Mesenchymal stem cell (in vitro differentiated cells and primary cell): ENCODE data around the gene MROH2A.
A peak's percentile ranks its signal among the peaks of the same experiment; 100 is the strongest.

Experiments
- DNase-seq: peaks from one replicate; pipeline ENCODE4 v3.0.0-alpha.2; 2013
- H2AFZ ChIP-seq: one replicate; pipeline ENCODE4 v1.6.1; 2013; ENCODE audit warnings: low read depth, mild to moderate bottlenecking, control low read depth, inconsistent platforms, low read length, moderate library complexity
- H2AK5ac ChIP-seq: 2 replicates; pipeline ENCODE4 v1.6.1; 2013; ENCODE audit warnings: low read length, moderate library complexity, mild to moderate bottlenecking, inconsistent platforms; ENCODE audit not compliant: severe bottlenecking
- H2BK120ac ChIP-seq: one replicate; pipeline ENCODE4 v1.6.1; 2013; ENCODE audit warnings: low read depth, mild to moderate bottlenecking, inconsistent platforms, low read length, moderate library complexity
- H2BK12ac ChIP-seq, 2 experiments: one replicate each; pipeline ENCODE4 v1.6.1; 2013; ENCODE audit warnings: inconsistent platforms in 2 of 2, low read length in 2 of 2, mild to moderate bottlenecking in 2 of 2, moderate library complexity in 2 of 2, control low read depth in 1 of 2
- H2BK15ac ChIP-seq: one replicate; pipeline ENCODE4 v1.6.1; 2013; ENCODE audit warnings: mild to moderate bottlenecking, low read depth, inconsistent platforms; ENCODE audit not compliant: poor library complexity, severe bottlenecking
- H2BK5ac ChIP-seq: 2 replicates; pipeline ENCODE4 v1.6.1; 2013; ENCODE audit warnings: low read depth, mild to moderate bottlenecking, low read length, control low read depth, inconsistent platforms; ENCODE audit not compliant: poor library complexity, severe bottlenecking
- H3K14ac ChIP-seq, 2 experiments: one replicate each; pipeline ENCODE4 v1.6.1; 2013; ENCODE audit warnings: inconsistent platforms in 2 of 2, low read length in 2 of 2, control low read depth in 1 of 2, mild to moderate bottlenecking in 1 of 2, moderate library complexity in 1 of 2
- H3K18ac ChIP-seq, 2 experiments: one replicate each; pipeline ENCODE4 v1.6.1; 2013; ENCODE audit warnings: inconsistent platforms in 2 of 2, low read length in 2 of 2, control low read depth in 1 of 2, low read depth in 1 of 2, mild to moderate bottlenecking in 1 of 2
- H3K23ac ChIP-seq, 2 experiments: one replicate each; pipeline ENCODE4 v1.6.1; 2013; ENCODE audit warnings: inconsistent platforms in 2 of 2, low read length in 2 of 2, mild to moderate bottlenecking in 2 of 2, moderate library complexity in 2 of 2, control low read depth in 1 of 2
- H3K27ac ChIP-seq: 2 replicates; pipeline ENCODE4 v1.5.1; 2013; ENCODE audit warnings: mild to moderate bottlenecking, moderate library complexity, low read length, control low read depth, inconsistent platforms; ENCODE audit not compliant: poor library complexity, severe bottlenecking
- H3K27me3 ChIP-seq, 2 experiments: 2 replicates each; pipeline versions ENCODE4 v1.6.1 to v1.7.0; 2013; ENCODE audit warnings: low read length in 2 of 2, mild to moderate bottlenecking in 2 of 2, moderate library complexity in 2 of 2, control low read depth in 1 of 2, inconsistent platforms in 1 of 2; ENCODE audit not compliant: control insufficient read depth in 1 of 2, insufficient read depth in 1 of 2
- H3K36me3 ChIP-seq, 2 experiments: 2 replicates each; pipeline versions ENCODE4 v1.6.1 to v1.7.0; 2013; ENCODE audit warnings: low read length in 2 of 2, control low read depth in 1 of 2, inconsistent platforms in 1 of 2, low read depth in 1 of 2, mild to moderate bottlenecking in 1 of 2; ENCODE audit not compliant: insufficient read depth in 2 of 2, control insufficient read depth in 1 of 2
- H3K4ac ChIP-seq, 2 experiments: one replicate each; pipeline ENCODE4 v1.6.1; 2013; ENCODE audit warnings: inconsistent platforms in 2 of 2, low read length in 2 of 2, mild to moderate bottlenecking in 2 of 2, moderate library complexity in 2 of 2, control low read depth in 1 of 2, low read depth in 1 of 2
- H3K4me1 ChIP-seq: 2 replicates; pipeline ENCODE4 v1.6.1; 2013; ENCODE audit warnings: low read depth, low read length, control low read depth; ENCODE audit not compliant: control insufficient read depth, insufficient read depth
- H3K4me2 ChIP-seq: 2 replicates; pipeline ENCODE4 v1.6.1; 2013; ENCODE audit warnings: low read length, mild to moderate bottlenecking, inconsistent platforms; ENCODE audit not compliant: poor library complexity, severe bottlenecking
- H3K4me3 ChIP-seq, 2 experiments: 2 replicates each; pipeline versions ENCODE4 v1.5.1 to v1.7.0; 2013; ENCODE audit warnings: low read length in 2 of 2, mild to moderate bottlenecking in 2 of 2, control low read depth in 1 of 2, low read depth in 1 of 2; ENCODE audit not compliant: insufficient read depth in 1 of 2
- H3K79me1 ChIP-seq: replicated peaks from 2 replicates; pipeline ENCODE4 v1.6.1; 2013; ENCODE audit warnings: mild to moderate bottlenecking, control low read depth, low read length, inconsistent platforms; ENCODE audit not compliant: poor library complexity, severe bottlenecking
- H3K9ac ChIP-seq: 2 replicates; pipeline ENCODE4 v1.7.0; 2013; ENCODE audit warnings: mild to moderate bottlenecking, low read length, moderate library complexity
- H3K9me3 ChIP-seq: 2 replicates; pipeline ENCODE4 v1.7.0; 2013; ENCODE audit warnings: mild to moderate bottlenecking, low read length; ENCODE audit not compliant: control insufficient read depth
- H4K8ac ChIP-seq: one replicate; pipeline ENCODE4 v1.6.1; 2013; ENCODE audit warnings: inconsistent platforms, mild to moderate bottlenecking, low read length, moderate library complexity
- H4K91ac ChIP-seq: one replicate; pipeline ENCODE4 v1.6.1; 2013; ENCODE audit warnings: mild to moderate bottlenecking, low read length, inconsistent platforms
- WGBS: methylation state at CpG from one replicate; pipeline ENCODE4 v1.1.7; 2013; ENCODE audit warnings: mixed read lengths; 5-methylcytosine and 5-hydroxymethylcytosine counted together

Gene MROH2A

GRCh38 chr2:233852056-233852455 is 73.9 kb downstream of the MROH2A start:
- H3K4ac ChIP-seq = no peak overlapping the region
- H3K9me3 ChIP-seq = no peaks in the 10 kb centered on the region
- no peak overlapping the region for H4K91ac ChIP-seq
- H4K8ac ChIP-seq = no peak overlapping the region
- H3K14ac ChIP-seq = no peak overlapping the region
- H3K9ac ChIP-seq = peak overlapping the region; percentile 91
- H3K23ac ChIP-seq = no peak overlapping the region
- no peak overlapping the region for H3K27ac ChIP-seq
- peak overlapping the region; percentile 20 for H2AFZ ChIP-seq
- WGBS = 75% methylated on average over 3 of the region's 3 CpGs
- H2AK5ac ChIP-seq = no peak overlapping the region
- peak overlapping the region; percentile 19 for H3K4me2 ChIP-seq
- H3K36me3 ChIP-seq = peaks cover 2 to 14% of the 10 kb centered on the region in 2 experiments
- H3K27me3 ChIP-seq = no peaks in the 10 kb centered on the region
- peak overlapping the region in 1 of 2 experiments; percentile 94 for H3K4me3 ChIP-seq
- peaks cover 34% of the 10 kb centered on the region for H3K79me1 ChIP-seq
- H2BK12ac ChIP-seq = peak overlapping the region in 1 of 2 experiments; percentile 14
- peak overlapping the region in 1 of 2 experiments; percentile 46 for H3K18ac ChIP-seq
- peaks cover 14% of the 10 kb centered on the region for H3K4me1 ChIP-seq
- peak; percentile 5 for DNase-seq
- H2BK15ac ChIP-seq = no peak overlapping the region
- no peak overlapping the region for H2BK120ac ChIP-seq
- H2BK5ac ChIP-seq = no peak overlapping the region

DNA sequence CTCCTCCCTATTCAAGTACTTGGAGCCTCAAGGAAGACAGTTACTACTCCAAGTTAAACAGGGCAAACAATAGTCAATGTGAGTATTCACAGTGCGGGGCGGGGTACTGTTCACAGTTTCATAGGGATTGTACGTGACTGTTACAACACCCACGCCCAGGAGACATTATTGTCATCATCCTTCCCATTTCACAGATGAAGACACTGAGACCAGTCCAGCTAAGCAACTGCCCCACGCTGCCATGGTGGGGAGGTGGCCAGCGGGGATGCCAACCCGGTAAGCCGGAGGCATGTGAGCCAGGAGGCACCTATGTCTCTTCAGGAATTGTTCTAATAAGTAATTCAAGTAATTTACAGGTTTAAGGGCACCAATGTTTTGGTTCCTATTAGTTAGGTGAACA is 75.2 kb downstream of the MROH2A start:
- H2AK5ac ChIP-seq = no peak overlapping the region
- H3K4me1 ChIP-seq = peaks cover 7% of the 10 kb centered on the region
- WGBS = 29% methylated on average over 8 of the region's 8 CpGs
- peaks cover 23% of the 10 kb centered on the region for H3K79me1 ChIP-seq
- H3K4ac ChIP-seq = no peak overlapping the region
- H2BK5ac ChIP-seq = no peak overlapping the region
- no peaks in the 10 kb centered on the region for H3K9me3 ChIP-seq
- H3K14ac ChIP-seq = no peak overlapping the region
- H3K27ac ChIP-seq = no peak overlapping the region
- H4K8ac ChIP-seq = no peak overlapping the region
- H3K18ac ChIP-seq = no peak overlapping the region
- peak overlapping the region; percentile 91 for H3K9ac ChIP-seq
- H2BK12ac ChIP-seq = no peak overlapping the region
- DNase-seq = no peak
- no peaks in the 10 kb centered on the region for H3K27me3 ChIP-seq
- H4K91ac ChIP-seq = no peak overlapping the region
- H3K4me2 ChIP-seq = peak overlapping the region; percentile 94
- H3K36me3 ChIP-seq = peaks cover 0 to 6% of the 10 kb centered on the region in 2 experiments
- no peak overlapping the region for H2BK120ac ChIP-seq
- no peak overlapping the region for H3K23ac ChIP-seq
- H2AFZ ChIP-seq = peak overlapping the region; percentile 56
- no peak overlapping the region for H2BK15ac ChIP-seq
- H3K4me3 ChIP-seq = peak overlapping the region; percentile 90 to 94

GRCh38 chr2:233853883-233854240 is 75.7 kb downstream of the MROH2A start:
- H2BK12ac ChIP-seq = no peak overlapping the region
- no peak overlapping the region for H4K91ac ChIP-seq
- H2AK5ac ChIP-seq = no peak overlapping the region
- H3K4me1 ChIP-seq = peaks cover 7% of the 10 kb centered on the region
- H2AFZ ChIP-seq = peak overlapping the region; percentile 83
- H3K4ac ChIP-seq = no peak overlapping the region
- DNase-seq = no peak
- H2BK120ac ChIP-seq = no peak overlapping the region
- H3K4me3 ChIP-seq = peak overlapping the region; percentile 90 to 94
- WGBS = under 1% methylated on average over 24 of the region's 25 CpGs
- H2BK5ac ChIP-seq = peak overlapping the region; percentile 22
- no peak overlapping the region for H3K27ac ChIP-seq
- no peak overlapping the region for H2BK15ac ChIP-seq
- H3K27me3 ChIP-seq = no peaks in the 10 kb centered on the region
- H3K36me3 ChIP-seq = peaks cover 0 to 1% of the 10 kb centered on the region in 2 experiments
- peaks cover 18% of the 10 kb centered on the region for H3K79me1 ChIP-seq
- H3K9ac ChIP-seq = peak overlapping the region; percentile 91
- peak overlapping the region in 1 of 2 experiments; percentile 11 for H3K23ac ChIP-seq
- no peak overlapping the region for H3K18ac ChIP-seq
- no peak overlapping the region for H4K8ac ChIP-seq
- H3K9me3 ChIP-seq = no peaks in the 10 kb centered on the region
- no peak overlapping the region for H3K14ac ChIP-seq
- peak overlapping the region; percentile 94 for H3K4me2 ChIP-seq

DNA sequence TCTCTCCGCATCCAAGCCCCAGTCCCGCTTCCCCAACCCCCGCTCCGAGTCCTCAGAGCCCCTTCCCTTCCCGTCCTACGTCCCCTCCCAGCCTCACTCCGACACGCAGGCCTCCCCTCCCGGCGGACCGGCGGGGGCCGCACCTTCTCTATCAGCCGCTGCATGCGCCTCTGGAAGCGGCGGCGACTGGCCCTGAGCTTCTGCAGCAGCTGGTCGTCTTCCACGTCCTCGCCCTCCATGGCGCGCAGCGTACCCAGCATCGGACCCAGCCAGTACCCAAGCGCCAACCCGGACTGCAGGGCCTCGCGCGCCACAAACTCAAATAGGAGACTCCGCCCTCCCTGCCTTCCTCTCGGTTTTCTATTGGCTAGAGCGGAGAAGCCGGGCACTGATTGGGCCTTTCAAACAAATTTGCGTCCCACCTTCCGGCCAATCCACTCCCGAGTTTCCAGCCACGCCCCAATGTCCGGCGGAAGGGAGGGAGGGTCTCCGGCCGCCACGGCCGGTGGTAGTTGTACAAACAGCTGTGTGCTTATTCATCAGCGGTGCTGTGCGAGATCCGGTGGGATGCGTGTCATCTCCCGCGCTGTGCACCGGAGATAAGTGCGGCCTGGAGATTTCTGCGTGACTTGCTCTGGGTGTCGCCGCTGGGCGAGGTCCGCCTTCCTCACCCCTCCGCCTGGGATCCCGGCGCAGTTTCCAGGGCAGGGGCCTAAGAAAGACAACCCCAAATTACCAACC is 76.3 kb downstream of the MROH2A start, which contains the start of gene HJURP:
TSS of gene HJURP (minus strand) at position 295 of the 741 bp plus-strand sequence. CDS start at position 260, 35 bp downstream.
- 1% methylated on average over 58 of the region's 60 CpGs for WGBS
- Histone ChIP-seq H4K8ac (peak within 1 kb of the TSS; percentile 94), H4K91ac (peak within 1 kb of the TSS; percentile 83), H3K9ac (peak within 1 kb of the TSS; percentile 91), H3K4me3 (peak within 1 kb of the TSS; percentile 90 to 94), H2BK120ac (no peak within 1 kb of the TSS), H3K79me1 (peaks cover 14% of the 10 kb centered on the region), H3K14ac (no peak within 1 kb of the TSS), H3K23ac (peak within 1 kb of the TSS in 1 of 2 experiments; percentile 84), H2BK12ac (peak within 1 kb of the TSS in 1 of 2 experiments; percentile 30), H2AK5ac (no peak within 1 kb of the TSS), H3K18ac (peak within 1 kb of the TSS; percentile 70 to 93), H3K4ac (peak within 1 kb of the TSS in 1 of 2 experiments; percentile 44), H3K27ac (peak within 1 kb of the TSS; percentile 84), H3K4me1 (peaks cover 7% of the 10 kb centered on the region), H2AFZ (peak within 1 kb of the TSS; percentile 83), H3K27me3 (no peaks in the 10 kb centered on the region), H3K36me3 (no peaks in the 10 kb centered on the region), H2BK5ac (peak within 1 kb of the TSS; percentile 22), H2BK15ac (peak within 1 kb of the TSS; percentile 34), H3K9me3 (no peaks in the 10 kb centered on the region), H3K4me2 (peak within 1 kb of the TSS; percentile 94)
- DNase-seq = peak; percentile 96
